ENCODE data around the gene NBDY. TPM values are rescaled to one million over a fixed set of nuclear protein-coding genes. Genes with fewer than 3 reads are reported as not detected.

Gene NBDY
- total RNA-seq, 1 experiment from 2014 or later: 53.1 TPM

DNA sequence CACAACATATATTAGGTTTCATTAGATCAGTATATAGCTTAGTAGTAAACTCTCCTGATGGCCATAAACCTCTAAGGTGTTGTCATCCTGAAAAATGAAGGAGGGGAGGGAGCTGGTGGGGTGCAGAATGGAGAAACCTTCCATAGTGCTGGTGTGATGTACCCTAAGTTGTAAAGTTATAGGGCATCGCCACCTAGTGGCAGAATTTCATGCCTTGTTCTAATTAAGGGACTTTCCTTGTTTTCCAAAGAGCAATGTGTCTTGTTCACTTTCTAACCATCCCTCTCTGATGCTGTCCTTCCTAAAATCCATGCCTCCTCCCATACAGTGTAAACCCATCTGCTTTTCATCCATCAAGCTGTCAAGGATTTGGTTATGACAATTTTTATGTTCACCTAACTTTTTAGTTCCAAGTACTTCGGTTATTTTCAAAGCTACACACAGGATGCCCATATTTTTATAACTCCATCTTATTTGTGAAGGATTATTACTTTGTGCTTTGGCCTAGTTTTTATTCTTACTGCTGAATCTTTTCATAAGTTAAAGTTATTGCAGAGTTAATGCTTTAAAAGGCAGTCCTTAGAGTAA is 4.5 kb downstream of the NBDY start:
- no peak for TF ChIP-seq EZH2 (IDR thresholded peaks at IDR 0.05; ENCODE audit: borderline replicate concordance, low read depth, low read length, poor library complexity, severe bottlenecking)
- TF ChIP-seq, protein P1, sequence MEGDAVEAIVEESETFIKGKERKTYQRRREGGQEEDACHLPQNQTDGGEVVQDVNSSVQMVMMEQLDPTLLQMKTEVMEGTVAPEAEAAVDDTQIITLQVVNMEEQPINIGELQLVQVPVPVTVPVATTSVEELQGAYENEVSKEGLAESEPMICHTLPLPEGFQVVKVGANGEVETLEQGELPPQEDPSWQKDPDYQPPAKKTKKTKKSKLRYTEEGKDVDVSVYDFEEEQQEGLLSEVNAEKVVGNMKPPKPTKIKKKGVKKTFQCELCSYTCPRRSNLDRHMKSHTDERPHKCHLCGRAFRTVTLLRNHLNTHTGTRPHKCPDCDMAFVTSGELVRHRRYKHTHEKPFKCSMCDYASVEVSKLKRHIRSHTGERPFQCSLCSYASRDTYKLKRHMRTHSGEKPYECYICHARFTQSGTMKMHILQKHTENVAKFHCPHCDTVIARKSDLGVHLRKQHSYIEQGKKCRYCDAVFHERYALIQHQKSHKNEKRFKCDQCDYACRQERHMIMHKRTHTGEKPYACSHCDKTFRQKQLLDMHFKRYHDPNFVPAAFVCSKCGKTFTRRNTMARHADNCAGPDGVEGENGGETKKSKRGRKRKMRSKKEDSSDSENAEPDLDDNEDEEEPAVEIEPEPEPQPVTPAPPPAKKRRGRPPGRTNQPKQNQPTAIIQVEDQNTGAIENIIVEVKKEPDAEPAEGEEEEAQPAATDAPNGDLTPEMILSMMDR (conservative IDR thresholded peaks at IDR 0.05; ENCODE audit: low read depth, low read length): peak; percentile 75
- Histone ChIP-seq H3K36me3 (ENCODE audit: insufficient read depth, low read length, poor library complexity, severe bottlenecking) (peaks cover 4% of the 10 kb centered on the region), H3K27me3 (replicated peaks; ENCODE audit: insufficient read depth, low read depth, low read length, poor library complexity) (no peaks in the 10 kb centered on the region), H3K27ac (ENCODE audit: low read depth, low read length, poor library complexity, severe bottlenecking) (no peak overlapping the region), H3K4me3 (ENCODE audit: low read depth, low read length, poor library complexity, severe bottlenecking) (no peak overlapping the region), H3K4me1 (ENCODE audit: insufficient read depth, low read length, poor library complexity, severe bottlenecking) (peaks cover 4% of the 10 kb centered on the region), H3K9me3 (ENCODE audit: low read depth, low read length, poor library complexity, severe bottlenecking) (no peaks in the 10 kb centered on the region)
- peak; percentile 75 for DNase-seq (ENCODE audit: low spot score)
- CTCF ChIA-PET: interaction anchor here (0.7 kb wide), 1 partner anchor 371 kb away, joined by 3 read pairs; no protein-coding TSS in a partner anchor
- POLR2A ChIA-PET (ENCODE audit: low non-redundant PET): no interaction called here
- no TSS peak for BruUV-seq (replicated peaks)
- intact Hi-C loops (cut with micrococcal nuclease; ENCODE audit: unreplicated experiment): no loop called here

DNA sequence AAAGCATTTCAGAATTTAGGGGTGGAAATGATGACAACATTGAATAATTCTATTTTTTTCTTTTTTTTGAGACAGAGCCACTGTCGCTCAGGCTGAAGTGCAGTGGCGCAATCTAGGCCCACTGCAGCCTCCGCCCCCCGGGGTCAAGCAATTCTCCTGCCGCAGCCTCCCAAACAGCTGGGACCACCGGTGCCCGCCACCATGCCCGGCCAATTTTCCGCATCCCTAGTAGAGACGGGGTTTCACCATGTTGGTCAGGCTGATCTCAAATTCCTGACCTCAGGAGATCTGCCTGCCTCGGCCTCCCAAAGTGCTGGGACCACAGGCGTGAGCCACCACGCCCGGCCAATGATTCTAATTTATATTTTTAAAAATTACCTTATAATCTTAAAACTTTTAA is 7.2 kb downstream of the NBDY start:
- H3K27ac ChIP-seq (ENCODE audit: low read depth, low read length, poor library complexity, severe bottlenecking): no peak overlapping the region
- BruUV-seq (replicated peaks): no TSS peak
- ChIA-PET CTCF (no interaction called here), POLR2A (ENCODE audit: low non-redundant PET) (no interaction called here)
- TF ChIP-seq, protein P1 (conservative IDR thresholded peaks at IDR 0.05; ENCODE audit: low read depth, low read length): no peak
- no peak for TF ChIP-seq EZH2 (IDR thresholded peaks at IDR 0.05; ENCODE audit: borderline replicate concordance, low read depth, low read length, poor library complexity, severe bottlenecking)
- H3K27me3 ChIP-seq (replicated peaks; ENCODE audit: insufficient read depth, low read depth, low read length, poor library complexity): peaks cover 4% of the 10 kb centered on the region
- peaks cover 2% of the 10 kb centered on the region for H3K9me3 ChIP-seq (ENCODE audit: low read depth, low read length, poor library complexity, severe bottlenecking)
- intact Hi-C loops (cut with micrococcal nuclease; ENCODE audit: unreplicated experiment): no loop called here
- H3K36me3 ChIP-seq (ENCODE audit: insufficient read depth, low read length, poor library complexity, severe bottlenecking): peaks cover 4% of the 10 kb centered on the region
- H3K4me3 ChIP-seq (ENCODE audit: low read depth, low read length, poor library complexity, severe bottlenecking): no peak overlapping the region
- no peak for DNase-seq (ENCODE audit: low spot score)
- no peaks in the 10 kb centered on the region for H3K4me1 ChIP-seq (ENCODE audit: insufficient read depth, low read length, poor library complexity, severe bottlenecking)

DNA sequence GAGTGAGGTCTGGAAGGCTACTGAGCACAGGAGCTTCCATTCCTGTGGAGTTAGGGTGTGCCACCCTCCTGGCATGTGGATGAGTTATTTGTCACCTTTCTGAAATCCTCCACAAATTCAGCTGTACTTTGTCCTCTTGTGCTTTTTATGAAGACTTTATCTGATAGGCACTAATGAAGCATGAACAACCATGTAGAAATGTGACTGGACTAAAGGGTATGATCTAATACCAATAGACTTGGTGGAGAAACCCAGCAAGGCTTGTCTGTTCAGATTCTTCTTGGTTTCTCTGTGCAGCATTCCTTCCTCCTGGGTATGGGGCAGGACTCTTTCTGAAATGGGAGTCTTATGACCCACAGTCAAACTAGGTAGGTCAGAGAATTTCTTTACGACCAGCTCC is 9.6 kb downstream of the NBDY start:
- intact Hi-C loops (cut with micrococcal nuclease; ENCODE audit: unreplicated experiment): no loop called here
- peaks cover 4% of the 10 kb centered on the region for H3K27me3 ChIP-seq (replicated peaks; ENCODE audit: insufficient read depth, low read depth, low read length, poor library complexity)
- no peak for DNase-seq (ENCODE audit: low spot score)
- CTCF ChIA-PET: no interaction called here
- no peaks in the 10 kb centered on the region for H3K4me1 ChIP-seq (ENCODE audit: insufficient read depth, low read length, poor library complexity, severe bottlenecking)
- POLR2A ChIA-PET (ENCODE audit: low non-redundant PET): no interaction called here
- peaks cover 12% of the 10 kb centered on the region for H3K9me3 ChIP-seq (ENCODE audit: low read depth, low read length, poor library complexity, severe bottlenecking)
- H3K27ac ChIP-seq (ENCODE audit: low read depth, low read length, poor library complexity, severe bottlenecking): no peak overlapping the region
- H3K4me3 ChIP-seq (ENCODE audit: low read depth, low read length, poor library complexity, severe bottlenecking): no peak overlapping the region
- H3K36me3 ChIP-seq (ENCODE audit: insufficient read depth, low read length, poor library complexity, severe bottlenecking): peaks cover 4% of the 10 kb centered on the region
- BruUV-seq (replicated peaks): no TSS peak
- no peak for TF ChIP-seq EZH2 (IDR thresholded peaks at IDR 0.05; ENCODE audit: borderline replicate concordance, low read depth, low read length, poor library complexity, severe bottlenecking)
- TF ChIP-seq, protein P1 (conservative IDR thresholded peaks at IDR 0.05; ENCODE audit: low read depth, low read length): no peak

Data from A673 (cell line).